HG02588 (cell line): ENCODE results near the gene NCKAP5.

Experiments used
- ATAC-seq: cut with Tn5 transposase; IDR thresholded peaks from one replicate; pipeline ENCODE4 v1.9.1; 2021; ENCODE audit warnings: mild to moderate bottlenecking, moderate library complexity; ENCODE audit not compliant: unreplicated experiment

The NCKAP5 gene

DNA sequence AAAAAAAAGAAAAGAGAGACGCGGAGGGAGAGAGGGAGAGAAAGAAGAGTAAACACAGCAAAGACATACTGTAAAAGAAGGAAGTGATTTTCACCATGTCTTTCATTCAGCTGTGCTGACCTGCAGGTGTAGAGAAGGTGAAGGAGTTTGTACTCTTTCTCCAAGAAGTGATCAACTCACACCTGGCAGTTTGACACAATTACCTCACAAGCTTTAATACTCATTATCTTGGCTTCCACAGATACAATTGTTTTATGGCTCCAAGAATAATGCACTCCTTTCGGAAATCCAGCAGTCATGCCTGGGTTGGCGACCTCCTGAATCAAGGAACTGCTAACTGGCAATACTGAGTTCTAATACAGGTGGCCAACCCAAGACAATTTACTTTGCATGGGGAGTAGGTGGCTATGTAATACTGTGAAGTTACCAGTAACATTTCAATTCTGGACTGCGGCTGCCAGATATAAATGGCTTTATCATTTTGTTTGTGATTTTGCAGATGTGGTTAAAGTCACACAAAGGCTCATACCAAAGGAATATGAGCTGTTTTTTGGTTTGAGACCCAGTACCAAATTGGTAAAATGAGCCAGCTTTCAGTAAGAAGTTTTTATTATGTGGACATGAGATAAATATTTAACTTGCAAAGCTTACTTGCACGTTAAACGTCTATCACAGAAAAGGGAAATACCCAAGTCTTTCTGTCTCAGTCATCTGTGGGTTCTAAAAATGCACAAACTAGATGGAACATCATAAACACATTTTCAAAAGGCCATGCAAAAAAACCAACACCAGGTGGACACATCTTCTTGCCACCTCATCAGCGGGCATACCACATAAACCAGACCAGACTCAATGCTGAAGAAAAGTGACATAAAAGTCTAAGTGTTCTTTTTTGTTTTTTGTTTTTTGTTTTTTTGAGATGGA, 69.3 kb downstream of the NCKAP5 start:
- peak; percentile 73 for ATAC-seq

DNA sequence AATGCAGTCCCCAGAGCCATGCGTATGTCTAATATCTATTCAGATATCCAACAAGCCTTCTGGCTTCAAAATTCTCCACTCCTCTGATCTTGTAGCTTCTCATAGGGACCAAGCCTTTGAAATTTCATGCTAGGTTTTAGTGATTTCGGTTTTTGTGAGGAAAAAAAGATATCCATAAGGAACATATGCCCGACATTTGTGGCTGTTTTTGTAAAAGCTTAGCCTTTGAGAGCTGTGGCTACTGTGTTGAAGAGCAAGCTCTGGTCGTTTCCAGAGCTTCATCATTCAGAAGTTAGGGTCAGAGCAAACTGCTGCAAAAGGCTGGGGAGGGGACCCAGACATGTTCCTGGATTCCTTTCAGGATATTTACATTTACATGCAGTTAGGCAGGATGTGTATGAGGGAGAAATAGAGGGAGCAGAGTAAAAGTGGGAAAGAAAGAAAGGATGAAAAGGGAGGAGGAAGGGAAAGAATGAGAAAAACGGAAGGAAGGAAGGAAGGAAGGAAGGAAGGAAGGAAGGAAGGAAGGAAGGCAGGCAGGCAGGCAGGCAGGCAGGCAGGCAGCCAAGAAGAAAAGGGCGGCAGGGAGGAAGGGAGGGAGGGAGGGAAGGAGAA, 70.2 kb downstream of the NCKAP5 start:
- ATAC-seq: no peak

DNA sequence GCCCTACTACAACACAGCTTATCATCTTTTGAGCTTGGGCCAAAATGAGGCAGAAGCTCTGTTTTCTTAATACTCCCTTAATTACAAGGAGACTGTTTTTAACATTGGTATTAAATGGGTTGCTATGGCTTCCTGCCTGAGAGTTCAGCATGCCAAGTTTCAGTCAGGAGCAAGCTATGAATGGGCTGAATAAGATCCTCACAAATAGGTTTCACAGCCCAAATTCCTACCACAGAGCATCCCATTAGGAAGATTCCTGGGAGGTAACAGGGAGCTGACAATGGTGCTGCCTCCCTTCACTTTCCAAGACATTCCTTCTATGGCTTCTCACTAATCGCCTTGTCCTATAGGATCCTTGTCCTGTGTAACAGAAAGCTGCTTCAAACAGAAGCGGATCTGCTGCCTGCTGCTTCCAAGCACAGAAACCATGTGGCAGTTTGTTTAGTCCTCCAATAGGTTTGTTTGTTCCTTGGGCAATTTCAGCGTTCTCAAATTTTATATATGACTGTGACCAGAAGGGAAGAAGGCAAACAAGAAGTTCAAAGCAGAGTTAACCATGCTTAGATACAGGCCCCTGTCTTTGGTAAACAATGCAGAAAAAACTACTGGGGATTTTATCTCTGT, 70.9 kb downstream of the NCKAP5 start:
- no peak for ATAC-seq

DNA sequence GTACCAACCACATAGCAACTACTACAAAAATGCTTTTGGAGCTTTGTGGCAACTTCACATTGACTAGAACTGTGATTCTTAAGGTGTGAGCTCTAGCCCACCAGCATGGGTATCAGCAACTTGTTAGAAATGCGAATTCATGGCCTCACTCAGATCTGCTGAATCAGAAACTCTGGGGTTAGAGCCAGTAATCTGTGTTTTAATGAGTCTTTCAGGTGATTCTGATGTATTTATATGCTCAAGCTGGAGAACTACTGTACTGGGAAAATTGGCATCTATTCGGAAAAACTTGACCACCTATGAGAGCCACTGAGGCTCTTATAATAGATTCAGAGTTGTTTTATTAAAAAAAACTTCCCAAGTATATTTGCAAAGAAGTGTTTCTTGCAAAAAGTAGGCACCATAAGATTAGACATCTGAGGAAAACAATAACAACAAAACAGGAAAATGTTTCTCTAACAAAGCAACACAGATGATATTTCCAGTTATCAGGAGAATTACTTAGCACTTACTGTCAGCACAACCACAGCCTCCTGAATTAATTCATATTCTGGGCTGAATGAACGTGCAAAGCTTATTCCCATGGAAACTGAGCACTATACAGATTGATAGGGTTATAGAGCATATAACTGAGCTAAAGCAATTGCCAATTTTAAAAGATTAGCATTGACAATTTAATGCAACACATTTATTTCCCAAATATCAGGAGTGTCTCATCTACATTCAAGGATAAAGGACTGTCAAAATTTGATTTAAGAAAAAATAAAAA, 71.6 kb downstream of the NCKAP5 start:
- no peak for ATAC-seq

DNA sequence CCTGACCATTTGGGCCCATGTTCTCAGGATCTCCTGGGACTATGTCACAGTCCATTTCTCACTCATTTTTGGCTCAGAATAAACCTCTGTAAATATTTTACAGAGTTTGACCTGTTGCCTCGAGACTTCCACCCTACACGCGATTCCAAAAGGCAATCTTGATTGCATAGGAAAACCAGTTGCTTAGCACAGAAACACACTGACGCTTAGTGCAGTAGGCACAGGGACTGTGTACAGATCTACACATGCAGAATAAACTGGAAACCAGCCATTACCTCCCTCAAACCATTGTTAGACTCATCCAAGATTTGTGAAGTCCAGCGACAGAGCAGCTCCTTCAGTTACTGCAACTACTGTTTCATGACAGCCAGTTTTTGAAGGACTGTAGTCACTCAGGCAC, 73.0 kb downstream of the NCKAP5 start:
- ATAC-seq: no peak

DNA sequence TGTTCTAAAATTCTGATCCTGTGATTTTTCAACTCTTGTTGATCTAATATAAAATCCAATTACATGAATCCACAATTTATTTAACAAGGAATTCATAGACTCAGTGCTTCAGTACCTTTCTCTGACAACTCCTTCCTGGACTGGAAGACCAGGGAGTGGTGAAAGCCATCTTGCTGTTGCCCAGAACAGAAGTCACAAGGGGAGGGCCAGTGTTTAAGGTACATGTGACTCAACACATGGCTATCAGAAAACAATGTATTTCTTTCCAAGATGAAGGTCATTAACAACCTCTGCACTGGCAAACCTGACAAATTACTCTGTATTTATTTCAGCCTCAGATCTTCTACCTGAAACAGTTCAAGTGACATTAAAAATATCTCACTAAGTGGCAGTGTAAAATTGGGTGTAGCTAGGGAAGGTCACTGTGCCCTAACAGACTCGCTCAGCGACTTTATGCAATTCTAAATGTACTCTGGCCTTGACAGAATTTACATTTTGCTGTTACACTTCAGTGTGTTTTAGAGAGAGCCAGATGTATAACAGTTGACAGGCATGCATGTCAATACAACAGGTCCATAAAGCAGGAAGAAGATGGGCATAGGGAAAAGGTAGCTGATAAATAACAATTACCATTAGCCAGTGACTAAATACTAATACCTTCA, 75.4 kb downstream of the NCKAP5 start:
- no peak for ATAC-seq

DNA sequence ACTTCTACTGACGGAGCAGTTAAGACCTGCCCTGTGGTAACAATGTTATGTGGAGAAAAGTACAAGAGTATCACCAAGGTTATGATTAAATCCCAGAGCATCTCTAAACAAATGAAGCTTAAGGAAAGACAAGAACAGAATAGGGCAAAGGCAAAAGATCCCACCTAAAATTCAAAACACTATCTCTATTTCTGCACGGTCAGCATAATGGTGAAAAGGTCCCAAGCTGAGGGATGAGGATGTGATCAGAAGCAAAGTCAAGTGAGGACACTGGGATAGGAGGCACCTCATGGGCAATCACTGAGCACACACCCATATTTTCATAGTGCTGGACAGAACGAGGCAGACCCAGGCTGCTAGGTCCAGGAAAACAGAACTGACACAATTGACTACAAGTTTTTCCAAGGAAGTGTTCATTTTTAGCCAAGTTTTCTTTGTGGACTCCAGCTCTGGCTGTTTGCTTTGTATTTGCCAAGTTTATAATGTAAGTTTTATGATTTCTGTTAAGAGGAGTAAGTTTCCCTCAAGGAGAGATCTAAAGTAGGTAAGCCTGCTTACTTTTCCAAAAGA, 77.8 kb downstream of the NCKAP5 start:
- no peak for ATAC-seq

DNA sequence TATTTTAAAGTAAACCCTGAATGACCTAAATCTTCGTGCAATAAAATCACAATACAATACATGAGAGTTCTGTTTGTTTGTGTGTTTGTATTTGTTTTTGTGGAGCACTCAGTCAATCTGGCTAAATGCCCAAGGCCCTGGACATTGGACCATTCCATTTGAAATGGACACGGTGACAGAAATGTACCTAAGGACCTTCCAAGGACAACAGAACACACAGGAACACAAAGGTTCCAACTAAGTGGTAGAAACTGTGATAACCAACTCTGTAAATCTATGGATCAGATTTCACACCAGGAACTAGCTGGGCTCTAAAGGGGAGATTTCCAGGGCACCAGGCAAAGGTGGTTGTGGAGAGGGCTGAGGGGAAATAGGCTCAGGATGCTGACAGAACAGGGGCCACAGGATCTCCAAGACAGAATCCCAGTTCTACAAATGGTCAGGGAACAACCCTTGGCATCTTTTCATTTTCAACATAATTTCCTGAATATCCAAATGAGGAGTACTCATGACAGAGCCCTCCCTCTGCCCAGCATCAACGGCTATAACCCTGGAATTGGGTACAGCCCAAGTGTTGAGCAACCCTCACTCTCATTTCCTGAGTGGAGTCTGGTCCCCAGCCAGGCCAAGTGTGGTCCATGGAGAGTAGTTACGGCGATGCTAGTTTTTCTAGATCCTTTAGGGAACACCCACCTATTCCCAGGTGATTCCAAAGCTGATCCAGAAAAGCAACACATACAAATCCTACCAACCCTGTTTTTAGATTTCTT, 78.4 kb downstream of the NCKAP5 start:
- ATAC-seq: no peak

DNA sequence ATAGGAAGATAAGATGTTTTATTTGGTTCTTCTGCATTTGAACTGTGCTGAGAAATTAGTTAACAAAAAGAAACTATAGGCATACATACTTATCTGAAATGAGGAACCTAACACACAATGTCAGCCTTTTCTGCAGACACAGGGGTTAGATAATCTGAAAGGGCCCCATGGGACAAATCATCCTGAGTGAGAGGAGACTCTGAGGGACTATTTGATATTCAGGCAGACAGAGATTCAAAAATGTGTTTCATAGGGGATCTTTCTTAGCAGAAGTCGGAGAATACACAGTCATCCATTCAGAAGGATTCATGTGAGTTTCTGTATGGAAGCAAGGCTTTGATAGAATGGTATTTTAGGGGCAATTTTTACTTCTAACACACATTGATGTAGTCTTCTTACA, 79.1 kb downstream of the NCKAP5 start:
- ATAC-seq: no peak

DNA sequence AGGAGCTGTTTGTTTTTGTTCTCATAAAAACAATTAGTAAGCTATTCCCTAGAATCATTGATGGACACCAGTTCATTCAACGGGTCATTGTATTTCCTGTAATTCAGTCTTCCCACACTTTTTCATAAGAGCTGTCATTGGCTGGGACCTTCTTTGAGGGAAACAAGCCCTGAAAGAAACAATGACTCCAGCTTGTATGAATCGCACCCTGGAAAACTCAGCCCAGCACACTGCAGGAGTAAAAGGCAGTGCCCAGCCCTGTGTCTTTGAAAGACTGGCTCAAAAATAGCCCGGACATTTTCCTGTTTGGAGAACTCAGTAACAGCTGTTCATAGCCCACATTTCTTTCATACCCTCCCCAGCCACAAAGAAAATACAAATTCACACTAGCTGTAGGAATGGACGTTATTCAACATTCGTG, 81.5 kb downstream of the NCKAP5 start:
- ATAC-seq: no peak

DNA sequence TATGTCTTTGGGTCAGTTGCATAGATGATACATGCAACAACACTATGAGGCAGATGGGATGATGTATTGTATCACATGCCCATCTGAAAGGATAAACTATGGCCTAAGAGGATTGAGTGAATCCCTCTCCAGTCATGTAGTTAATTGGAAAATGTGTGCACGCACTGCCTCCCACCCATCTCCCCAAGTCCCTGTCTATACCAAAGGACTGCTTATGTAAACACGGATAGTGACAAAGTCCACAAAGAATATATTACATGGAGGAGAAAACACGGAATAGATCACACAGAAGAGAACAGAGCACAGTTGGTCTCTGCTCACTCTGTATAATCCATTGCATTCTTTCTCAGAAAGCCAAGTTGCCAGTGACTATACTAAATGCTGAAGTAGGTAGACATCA, 82.4 kb downstream of the NCKAP5 start:
- ATAC-seq: no peak

DNA sequence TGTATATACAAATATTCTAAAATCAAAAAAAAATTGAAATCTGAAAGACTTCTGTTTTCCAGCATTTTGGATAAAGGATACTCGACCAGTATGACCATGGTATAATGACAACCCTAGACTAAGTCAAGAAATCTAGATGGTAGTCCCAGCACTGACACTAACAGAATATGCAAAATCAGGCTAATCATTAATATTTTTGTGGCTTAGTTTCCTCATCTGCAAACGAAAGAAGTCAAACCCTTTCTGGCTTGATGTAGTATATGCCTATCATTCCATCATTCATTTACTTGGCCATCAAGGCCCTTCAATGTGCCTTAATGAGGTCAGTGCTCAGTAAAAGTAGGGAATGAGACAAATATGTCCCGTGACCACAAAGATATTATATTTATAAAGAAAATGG, 83.5 kb downstream of the NCKAP5 start:
- no peak for ATAC-seq

DNA sequence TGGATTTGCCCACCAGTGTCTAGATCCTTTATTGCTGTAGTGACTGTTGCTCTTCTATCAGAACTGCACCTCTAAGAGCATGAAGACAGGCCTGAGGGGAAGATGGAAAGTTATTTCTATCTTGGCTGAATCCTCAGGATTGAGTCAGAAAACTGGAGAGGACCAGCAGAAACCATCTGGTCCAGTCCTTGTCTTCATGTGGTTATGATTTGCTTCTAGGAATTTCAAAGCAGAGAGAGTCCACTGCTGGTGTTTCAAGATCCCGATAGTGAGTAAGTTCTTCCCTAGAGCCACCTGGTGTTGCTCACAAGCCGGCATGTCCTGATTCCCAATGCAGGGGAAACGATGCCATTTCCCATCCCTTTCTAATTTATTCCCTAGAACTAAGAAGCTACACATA, 84.2 kb downstream of the NCKAP5 start:
- ATAC-seq: no peak

DNA sequence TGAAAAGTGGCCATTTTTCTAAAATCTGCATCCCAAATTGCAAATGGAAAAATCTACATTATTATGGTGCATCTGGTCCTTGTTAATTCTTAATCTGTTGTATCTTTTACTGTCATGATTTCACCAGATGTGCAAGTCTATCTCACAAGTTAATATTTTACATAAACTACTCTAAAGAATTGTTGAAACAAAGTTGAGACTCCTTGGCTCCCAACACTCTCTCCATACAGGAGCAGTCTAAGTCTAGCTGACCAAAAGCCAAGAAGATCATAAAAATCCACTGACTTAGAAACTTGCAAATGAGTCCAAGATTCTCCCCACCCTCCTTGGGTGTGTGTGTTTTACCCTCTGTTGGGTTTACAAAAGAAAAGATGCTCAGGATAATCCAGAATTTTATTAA, 85.1 kb downstream of the NCKAP5 start:
- ATAC-seq: no peak

DNA sequence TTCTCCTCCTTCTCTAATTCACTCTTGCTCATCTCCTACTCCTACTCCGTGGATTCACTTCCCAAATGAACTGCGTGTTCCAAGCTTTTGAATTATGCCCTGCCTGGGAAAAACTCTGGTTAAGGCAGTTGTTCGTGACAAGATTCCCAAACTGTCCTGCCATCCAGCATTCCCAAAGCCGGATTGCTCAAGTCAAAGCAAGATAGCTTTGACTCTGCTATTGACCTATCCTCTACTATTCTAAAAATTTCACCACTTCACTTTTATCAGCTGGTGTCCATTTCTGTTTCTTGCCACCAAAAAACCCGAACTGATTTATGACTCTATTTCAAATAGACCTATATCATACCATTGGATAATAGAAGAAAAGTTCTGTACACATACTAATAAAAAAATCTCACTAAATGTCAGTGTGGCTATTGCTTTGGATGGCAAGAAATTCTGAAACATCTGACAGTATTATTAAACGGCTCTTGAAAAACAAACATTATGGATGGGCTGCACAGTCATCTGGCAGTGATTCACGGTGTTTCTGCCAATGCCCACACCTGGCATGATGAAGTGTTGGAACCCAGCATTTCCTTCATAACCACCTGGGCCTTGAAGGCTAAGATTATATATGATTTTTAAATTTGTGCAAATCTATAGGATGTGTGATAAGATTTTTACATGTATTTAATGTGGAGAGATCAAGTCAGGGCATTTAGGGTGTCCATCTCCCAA, 87.4 kb downstream of the NCKAP5 start:
- ATAC-seq: no peak

DNA sequence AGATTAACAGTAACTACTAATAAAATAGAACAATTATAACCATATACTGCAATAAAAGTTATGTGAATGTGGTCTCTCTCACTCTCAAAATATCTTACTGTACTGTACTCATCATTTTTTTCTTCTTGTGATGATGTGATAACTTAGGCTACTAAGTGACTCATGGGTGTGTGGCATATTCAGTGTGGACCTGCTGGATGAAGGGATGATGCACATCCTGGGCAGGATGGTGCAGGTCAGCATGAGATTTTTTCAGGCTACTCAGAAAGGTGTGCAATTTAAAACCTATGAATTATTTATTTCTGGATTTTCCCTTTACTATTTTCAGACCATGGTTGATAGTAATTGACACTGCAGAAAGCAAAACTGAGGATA, 90.7 kb downstream of the NCKAP5 start:
- no peak for ATAC-seq

DNA sequence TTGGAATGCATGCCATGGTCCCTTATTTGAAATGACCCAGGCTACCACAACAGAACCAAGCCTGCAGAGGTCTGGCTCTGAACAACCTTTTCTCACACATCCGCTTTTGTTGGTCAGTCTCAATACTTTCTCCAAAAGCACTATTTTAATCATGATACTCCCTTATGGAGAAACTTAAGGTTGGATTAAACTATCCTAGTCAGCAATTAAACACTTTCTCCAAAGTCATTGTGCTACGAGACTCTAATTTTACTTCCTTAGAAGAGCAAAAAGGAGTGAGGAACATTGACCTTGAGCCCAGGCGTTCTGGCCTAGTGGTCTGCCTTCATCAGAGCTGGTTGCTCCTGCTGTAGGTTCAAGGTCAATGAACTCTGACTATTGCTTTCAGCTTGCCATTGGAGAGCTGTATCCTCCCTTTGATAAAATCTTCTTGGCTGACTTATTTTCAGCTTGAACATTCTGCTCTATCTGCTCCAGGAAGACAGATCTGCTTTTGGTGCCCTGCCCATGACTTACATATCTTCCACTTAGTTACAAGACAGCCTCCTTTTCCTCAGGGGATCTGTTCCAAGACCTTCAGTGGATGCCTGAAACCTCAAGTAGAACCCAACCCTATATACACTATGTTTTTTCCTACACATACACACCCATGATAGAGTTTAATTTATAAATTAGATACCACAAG, 91.2 kb downstream of the NCKAP5 start:
- ATAC-seq: no peak

DNA sequence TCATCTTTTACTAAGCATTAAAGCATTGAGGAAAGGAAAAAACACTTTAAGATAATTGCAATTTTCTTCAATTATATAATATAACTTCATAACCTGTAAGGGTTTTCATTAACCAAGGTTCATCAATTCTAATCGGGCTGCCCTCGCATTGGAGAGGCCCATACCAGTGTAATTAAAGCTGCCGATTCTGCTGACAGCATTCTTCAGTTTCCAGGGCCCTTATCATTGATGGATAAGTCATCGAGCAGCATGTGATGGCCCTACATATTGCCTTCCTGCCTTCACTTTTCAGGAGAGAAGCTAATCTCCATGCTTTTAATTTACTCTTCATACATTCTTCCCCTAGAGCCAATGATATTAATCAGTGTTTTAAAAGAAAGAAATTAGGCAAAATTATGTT, 92.0 kb downstream of the NCKAP5 start:
- ATAC-seq: no peak
